Measurements from ENCODE around the gene HS6ST2. TPM values are rescaled to one million over a fixed set of nuclear protein-coding genes. Genes with fewer than 3 reads are reported as not detected.

HS6ST2 gene
- total and polyA plus RNA-seq, 10 of the 15 experiments (the other 5 are each of a cell fraction or from before 2014, with no cell fraction given): not detected

GRCh38 chrX:132933170-132933569 lies 25.3 kb downstream of the HS6ST2 start:
- 59% methylated on average over 8 of the region's 8 CpGs for WGBS (ENCODE audit: insufficient coverage, insufficient replicate concordance, low lambda C conversion rate, missing lambda C conversion rate)
- no peak for ATAC-seq
- SMC1A ChIA-PET (ENCODE audit: uncharacterized antibody, unreplicated experiment): no interaction called here
- no peak overlapping the region for H3K27ac ChIP-seq (ENCODE audit: control insufficient read depth, insufficient read depth)
- no peaks in the 10 kb centered on the region for H3K4me1 ChIP-seq (ENCODE audit: control insufficient read depth, insufficient read depth, low read length)
- no peaks in the 10 kb centered on the region for H3K9me3 ChIP-seq (replicated peaks; ENCODE audit: control insufficient read depth, insufficient read depth, low read length)
- RAD21 ChIA-PET (ENCODE audit: unreplicated experiment): no interaction called here
- in situ Hi-C loops (cut with MboI): no loop called here
- H3K9ac ChIP-seq (ENCODE audit: control insufficient read depth, insufficient read depth, low read length): no peak overlapping the region
- no peak overlapping the region for H3K4me2 ChIP-seq (ENCODE audit: control insufficient read depth, insufficient read depth)
- DNase-seq (ENCODE audit: low read depth, low spot score): no peak
- H3K79me2 ChIP-seq (ENCODE audit: control insufficient read depth, insufficient read depth, low read length): no peaks in the 10 kb centered on the region
- no peaks in the 10 kb centered on the region for H4K20me1 ChIP-seq (ENCODE audit: control insufficient read depth, insufficient read depth)
- FAIRE-seq: no peak
- POLR2A ChIA-PET: no interaction called here
- intact Hi-C loops (cut with micrococcal nuclease; ENCODE audit: unreplicated experiment): no loop called here
- H3K36me3 ChIP-seq (ENCODE audit: control insufficient read depth in 2 of 2, insufficient read depth in 2 of 2, low read length in 1 of 2): no peaks in the 10 kb centered on the region
- no peak overlapping the region for H2AFZ ChIP-seq (ENCODE audit: control insufficient read depth, low read depth, low read length)
- no TSS peak for BruUV-seq (replicated peaks)
- no peak overlapping the region for H3K4me3 ChIP-seq
- CTCF ChIA-PET: interaction anchor here (1.0 kb wide), 1 partner anchor 15 kb away, joined by 3 read pairs; no protein-coding TSS in a partner anchor
- no peaks in the 10 kb centered on the region for H3K27me3 ChIP-seq (replicated peaks in 1 of 2; ENCODE audit: control insufficient read depth in 2 of 2, insufficient read depth in 2 of 2, low read length in 1 of 2)
- TF ChIP-seq JUNB (IDR thresholded peaks at IDR 0.05) (no peak), ZNF207 (IDR thresholded peaks at IDR 0.05; ENCODE audit: borderline replicate concordance) (no peak), CEBPB (IDR thresholded peaks at IDR 0.05; ENCODE audit: borderline replicate concordance in 1 of 2, low read depth in 2 of 2, low read length in 2 of 2) (no peak), MYB (IDR thresholded peaks at IDR 0.05; ENCODE audit: borderline replicate concordance, low read depth, low read length) (no peak), SPI1 (IDR thresholded peaks at IDR 0.05; ENCODE audit: borderline replicate concordance, insufficient read depth, low read depth, low read length) (no peak), TBL1XR1 (IDR thresholded peaks at IDR 0.05; ENCODE audit: low read depth, low read length) (no peak), MLLT1 (IDR thresholded peaks at IDR 0.05) (no peak), MTA2 (IDR thresholded peaks at IDR 0.05; ENCODE audit: low read depth) (no peak), HCFC1 (IDR thresholded peaks at IDR 0.05; ENCODE audit: low read length) (no peak), CTCF (IDR thresholded peaks at IDR 0.05 in 2 of 3, conservative IDR thresholded peaks at IDR 0.05 in 1 of 3; ENCODE audit: control insufficient read depth in 2 of 3, extremely low read depth in 1 of 3, insufficient read depth in 1 of 3, low read depth in 3 of 3, low read length in 3 of 3) (no peak), HDGF (IDR thresholded peaks at IDR 0.05) (no peak), PBX3 (IDR thresholded peaks at IDR 0.05; ENCODE audit: insufficient replicate concordance, low read depth, low read length) (no peak), SMAD1 (IDR thresholded peaks at IDR 0.05; ENCODE audit: low read depth, partially characterized antibody) (no peak)
- TF ChIP-seq, protein P1, sequence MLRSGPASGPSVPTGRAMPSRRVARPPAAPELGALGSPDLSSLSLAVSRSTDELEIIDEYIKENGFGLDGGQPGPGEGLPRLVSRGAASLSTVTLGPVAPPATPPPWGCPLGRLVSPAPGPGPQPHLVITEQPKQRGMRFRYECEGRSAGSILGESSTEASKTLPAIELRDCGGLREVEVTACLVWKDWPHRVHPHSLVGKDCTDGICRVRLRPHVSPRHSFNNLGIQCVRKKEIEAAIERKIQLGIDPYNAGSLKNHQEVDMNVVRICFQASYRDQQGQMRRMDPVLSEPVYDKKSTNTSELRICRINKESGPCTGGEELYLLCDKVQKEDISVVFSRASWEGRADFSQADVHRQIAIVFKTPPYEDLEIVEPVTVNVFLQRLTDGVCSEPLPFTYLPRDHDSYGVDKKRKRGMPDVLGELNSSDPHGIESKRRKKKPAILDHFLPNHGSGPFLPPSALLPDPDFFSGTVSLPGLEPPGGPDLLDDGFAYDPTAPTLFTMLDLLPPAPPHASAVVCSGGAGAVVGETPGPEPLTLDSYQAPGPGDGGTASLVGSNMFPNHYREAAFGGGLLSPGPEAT (IDR thresholded peaks at IDR 0.05; ENCODE audit: low read depth): no peak

Data from GM12878 (cell line).